ES-I3 (cell line): ENCODE results near the gene PCDHGB6.
A peak's percentile ranks its signal among the peaks of the same experiment; 100 is the strongest.
"Not testable (repeated sequence)": the region's sequence is repeated elsewhere in the genome, so short reads cannot be mapped to it uniquely, and the experiment has no call there.

ENCODE experiments used
- H3K36me3 ChIP-seq: 2 replicates; pipeline ENCODE4 v1.6.1; 2013; ENCODE audit warnings: mild to moderate bottlenecking, low read length, control low read depth, moderate library complexity; ENCODE audit not compliant: insufficient read depth
- H3K4me1 ChIP-seq: 2 replicates; pipeline ENCODE4 v1.6.1; 2013; ENCODE audit warnings: mild to moderate bottlenecking, control low read depth, low read length; ENCODE audit not compliant: insufficient read depth
- H3K9ac ChIP-seq: 2 replicates; pipeline ENCODE4 v1.6.1; 2013; ENCODE audit warnings: low read depth, mild to moderate bottlenecking, low read length, moderate library complexity
- H3K9me3 ChIP-seq: 2 replicates; pipeline ENCODE4 v1.6.1; 2013; ENCODE audit warnings: mild to moderate bottlenecking, low read length, moderate library complexity; ENCODE audit not compliant: control insufficient read depth, insufficient read depth

Gene PCDHGB6

GRCh38 chr5:141421489-141421855 lies 13.7 kb downstream of the PCDHGB6 start:
- Histone ChIP-seq H3K4me1 (no peaks in the 10 kb centered on the region), H3K36me3 (no peaks in the 10 kb centered on the region), H3K9ac (peak overlapping the region; percentile 48; the same call in 1 of the 2 replicates), H3K9me3 (peaks cover 13% of the 10 kb centered on the region; the same call in 1 of the 2 replicates)

GRCh38 chr5:141422742-141423291 lies 15.0 kb downstream of the PCDHGB6 start:
- Histone ChIP-seq H3K9me3 (peaks cover 13% of the 10 kb centered on the region; the same call in 1 of the 2 replicates), H3K9ac (no peak overlapping the region), H3K4me1 (no peaks in the 10 kb centered on the region), H3K36me3 (no peaks in the 10 kb centered on the region)

DNA sequence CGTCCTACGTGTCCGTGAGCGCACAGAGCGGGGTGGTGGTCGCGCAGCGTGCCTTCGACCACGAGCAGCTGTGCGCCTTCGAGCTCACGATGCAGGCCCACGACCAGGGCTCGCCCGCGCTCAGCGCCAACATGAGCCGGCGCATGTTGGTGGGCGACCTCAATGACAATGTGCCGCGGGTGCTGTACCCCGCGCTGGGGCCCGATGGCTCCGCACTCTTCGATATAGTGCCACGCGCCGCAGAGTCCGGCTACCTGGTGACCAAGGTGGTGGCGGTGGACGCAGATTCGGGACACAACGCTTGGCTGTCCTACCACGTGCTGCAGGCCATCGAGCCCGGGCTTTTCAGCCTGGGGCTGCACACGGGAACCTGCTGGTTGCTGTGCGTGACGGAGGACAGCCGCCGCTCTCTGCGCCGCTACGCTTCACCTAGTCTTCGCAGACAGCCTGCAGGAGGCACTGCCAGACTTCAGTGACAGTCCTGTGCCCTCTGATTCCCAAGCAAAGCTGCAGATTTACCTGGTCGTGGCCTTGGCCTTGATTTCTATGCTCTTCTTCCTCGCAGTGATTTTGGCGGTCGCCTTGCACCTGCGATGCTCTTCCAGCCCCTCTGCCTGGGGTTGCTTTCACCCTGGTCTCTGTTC lies 20.1 kb downstream of the PCDHGB6 start:
- no peaks in the 10 kb centered on the region; the same call in none of the 2 replicates for H3K9me3 ChIP-seq

GRCh38 chr5:141430332-141431113 lies 22.7 kb downstream of the PCDHGB6 start, which contains the start of gene PCDHGA12:
Gene PCDHGA12, plus strand, starts transcription at chr5:141430507. Its CDS starts 253 bp downstream, at chr5:141430760.
- Histone ChIP-seq H3K4me1 (no peaks in the 10 kb centered on the region), H3K36me3 (no peaks in the 10 kb centered on the region; the same call in 1 of the 2 replicates), H3K9ac (no peak within 1 kb of the TSS), H3K9me3 (no peaks in the 10 kb centered on the region; the same call in none of the 2 replicates)

More for the DNA sequence above, 20.1 kb downstream of the PCDHGB6 start:
- no peaks in the 10 kb centered on the region for H3K4me1 ChIP-seq
- H3K36me3 ChIP-seq = no peaks in the 10 kb centered on the region; the same call in 1 of the 2 replicates
- no peak overlapping the region for H3K9ac ChIP-seq

DNA sequence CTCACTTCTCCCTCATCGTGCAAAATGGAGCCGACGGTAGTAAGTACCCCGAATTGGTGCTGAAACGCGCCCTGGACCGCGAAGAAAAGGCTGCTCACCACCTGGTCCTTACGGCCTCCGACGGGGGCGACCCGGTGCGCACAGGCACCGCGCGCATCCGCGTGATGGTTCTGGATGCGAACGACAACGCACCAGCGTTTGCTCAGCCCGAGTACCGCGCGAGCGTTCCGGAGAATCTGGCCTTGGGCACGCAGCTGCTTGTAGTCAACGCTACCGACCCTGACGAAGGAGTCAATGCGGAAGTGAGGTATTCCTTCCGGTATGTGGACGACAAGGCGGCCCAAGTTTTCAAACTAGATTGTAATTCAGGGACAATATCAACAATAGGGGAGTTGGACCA lies 23.5 kb downstream of the PCDHGB6 start:
- Histone ChIP-seq H3K4me1 (no peaks in the 10 kb centered on the region), H3K9ac (no peak overlapping the region), H3K9me3 (no peaks in the 10 kb centered on the region; the same call in none of the 2 replicates), H3K36me3 (no peaks in the 10 kb centered on the region; the same call in 1 of the 2 replicates)

GRCh38 chr5:141432308-141432707 lies 24.5 kb downstream of the PCDHGB6 start:
- H3K9ac ChIP-seq, H3K36me3 ChIP-seq, H3K4me1 ChIP-seq, H3K9me3 ChIP-seq: not testable (repeated sequence)

- H3K36me3 ChIP-seq, H3K9ac ChIP-seq, H3K9me3 ChIP-seq, H3K4me1 ChIP-seq: not testable (repeated sequence)
These were observed 24.9 kb downstream of the PCDHGB6 start for GRCh38 chr5:141432726-141433125.

DNA sequence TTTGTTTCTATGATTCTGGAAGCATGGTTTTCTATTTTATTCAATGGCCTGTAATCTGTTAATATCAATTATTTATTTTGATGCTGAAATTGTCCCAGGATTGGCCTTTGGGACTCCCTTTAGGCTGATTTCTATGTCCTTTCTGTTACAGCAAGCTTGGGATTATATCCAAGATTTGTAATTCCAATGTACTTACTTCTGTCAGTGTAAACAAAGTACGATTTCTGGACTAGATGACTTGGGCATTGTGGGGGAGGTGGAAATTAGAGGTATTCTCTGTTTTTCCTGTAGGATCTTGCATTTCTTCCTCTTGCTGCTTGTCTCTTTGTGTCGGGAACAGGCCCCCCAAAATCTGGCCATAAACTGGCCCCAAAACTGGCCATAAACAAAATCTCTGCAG lies 26.2 kb downstream of the PCDHGB6 start:
- H3K9ac ChIP-seq = no peak overlapping the region
- H3K9me3 ChIP-seq = no peaks in the 10 kb centered on the region; the same call in 1 of the 2 replicates
- H3K36me3 ChIP-seq = no peaks in the 10 kb centered on the region; the same call in 1 of the 2 replicates
- no peaks in the 10 kb centered on the region for H3K4me1 ChIP-seq

- Histone ChIP-seq H3K36me3 (no peaks in the 10 kb centered on the region), H3K4me1 (no peaks in the 10 kb centered on the region), H3K9me3 (no peaks in the 10 kb centered on the region; the same call in 1 of the 2 replicates), H3K9ac (no peak overlapping the region)
These were observed 29.4 kb downstream of the PCDHGB6 start for GRCh38 chr5:141437221-141437620.

DNA sequence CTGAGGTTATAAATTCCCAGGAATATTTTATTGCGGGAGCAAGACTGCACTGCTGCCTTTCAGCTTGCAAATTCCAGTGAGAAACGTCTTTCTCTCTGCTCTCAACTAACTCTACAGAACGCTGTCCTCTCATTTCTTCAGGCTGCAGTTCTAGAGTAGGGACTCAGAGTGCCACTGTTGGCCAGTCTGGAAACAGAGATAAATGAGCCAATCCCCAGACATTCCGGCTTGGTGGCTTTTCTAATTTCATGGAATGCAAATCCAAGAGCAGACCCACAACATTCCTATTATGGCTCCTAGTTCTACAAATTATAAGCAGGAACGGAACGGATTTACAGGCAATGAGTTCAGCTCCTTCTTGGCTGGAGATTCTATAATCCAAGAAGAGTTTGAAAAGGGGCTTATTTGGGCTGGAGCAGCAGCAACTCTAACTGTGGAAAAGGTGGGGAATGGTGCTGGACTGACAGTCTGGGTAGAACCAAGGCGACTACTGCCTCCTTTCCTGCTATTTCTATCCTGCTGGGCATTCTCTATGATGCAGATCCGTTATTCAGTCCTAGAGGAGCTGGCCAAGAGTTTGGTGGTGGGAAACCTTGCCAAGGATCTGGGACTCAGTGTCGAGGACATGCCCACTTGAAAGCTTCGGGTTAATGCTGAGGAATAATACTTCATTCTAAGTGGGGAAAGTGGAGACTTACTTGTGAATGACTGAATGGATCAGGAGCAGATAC lies 31.8 kb downstream of the PCDHGB6 start:
- Histone ChIP-seq H3K36me3 (no peaks in the 10 kb centered on the region), H3K9me3 (no peaks in the 10 kb centered on the region; the same call in 1 of the 2 replicates), H3K9ac (no peak overlapping the region), H3K4me1 (no peaks in the 10 kb centered on the region)

DNA sequence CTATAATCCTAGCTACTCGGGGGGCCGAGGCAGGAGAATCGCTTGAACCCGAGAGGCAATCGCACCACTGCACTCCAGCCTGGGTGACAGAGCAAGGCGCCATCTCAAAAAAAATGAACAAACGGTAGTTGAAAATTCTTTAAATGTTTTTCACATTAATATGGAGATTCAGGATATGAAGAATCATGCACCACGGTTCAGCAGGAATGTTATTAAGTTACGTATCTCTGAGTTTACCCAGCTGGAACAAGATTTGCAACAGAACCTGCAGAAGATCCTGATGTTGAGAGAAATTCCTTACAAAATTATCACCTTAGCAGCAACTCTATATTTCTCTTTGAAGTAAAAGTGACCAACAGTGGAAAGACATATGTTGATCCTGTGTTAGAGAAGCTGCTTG lies 32.5 kb downstream of the PCDHGB6 start:
- no peaks in the 10 kb centered on the region for H3K36me3 ChIP-seq
- H3K9me3 ChIP-seq = no peaks in the 10 kb centered on the region; the same call in 1 of the 2 replicates
- H3K9ac ChIP-seq = no peak overlapping the region
- no peaks in the 10 kb centered on the region for H3K4me1 ChIP-seq

- Histone ChIP-seq H3K36me3 (no peaks in the 10 kb centered on the region), H3K4me1 (no peaks in the 10 kb centered on the region), H3K9me3 (no peaks in the 10 kb centered on the region; the same call in 1 of the 2 replicates), H3K9ac (no peak overlapping the region)
These were observed 33.9 kb downstream of the PCDHGB6 start for GRCh38 chr5:141441571-141442170.
